K562 (cell line): ENCODE results near the gene RAVER2. TPM values are rescaled to one million over a fixed set of nuclear protein-coding genes. Genes with fewer than 3 reads are reported as not detected.

Experiments
- ATAC-seq: fragments of 200-7000 bp; cut with Tn5 transposase; 3 replicates; pipeline ENCODE4 v1.9.1; 2020; ENCODE audit warnings: moderate library complexity
- BruUV-seq: library from RNA; stranded (reverse); fragments of 400-500 nt; replicated peaks from 2 replicates; lab custom pipeline; 2021; lab: Mats Ljungman, UMichigan
- CTCF ChIA-PET: fragments of 300-600 bp; formaldehyde crosslinking; extraction: SDS; loops from one replicate; lab custom pipeline; 2021; ENCODE audit warnings: low intra/inter-chr PET ratio; lab: Yijun Ruan, JAX
- POLR2A ChIA-PET: fragments of 300-600, 350-650 bp; sonication (Branson Sonifier 250); formaldehyde crosslinking; extraction: SDS; loops from one replicate; lab custom pipeline; 2021; ENCODE audit warnings: antibody characterized with exemption, inconsistent platforms; lab: Yijun Ruan, JAX
- DNase-seq, 4 experiments: peaks; one replicate each; pipeline versions ENCODE4 v3.0.0 to v3.0.0-alpha.2; 2011 to 2018; ENCODE audit warnings: low spot score in 3 of 4, mixed read lengths in 3 of 4; ENCODE audit errors: extremely low read depth in 1 of 4
- FAIRE-seq: peaks from 2 replicates; lab custom pipeline; 2011; peaks lifted over from hg19 to GRCh38; lab: Jason Lieb, UNC
- H2AFZ ChIP-seq: 2 replicates; pipeline ENCODE4 v1.6.0; 2011; ENCODE audit warnings: low read depth, low read length, control low read depth, inconsistent platforms
- H3K27ac ChIP-seq: fragments of 200-600 bp; 3 replicates; pipeline ENCODE4 v1.8.0; 2011; ENCODE audit warnings: low read depth, mild to moderate bottlenecking, control low read depth, inconsistent platforms, low read length, moderate library complexity, mixed read lengths; ENCODE audit errors: extremely low read depth
- H3K27me3 ChIP-seq, 2 experiments: fragments of 300-600 bp in 1 of 2; 2 replicates in 1 of 2; 3 replicates in 1 of 2; pipeline versions ENCODE4 v1.6.0 to v1.8.0; 2011; ENCODE audit warnings: inconsistent platforms in 2 of 2, low read length in 2 of 2, mild to moderate bottlenecking in 1 of 2, mixed read lengths in 1 of 2, moderate library complexity in 1 of 2; ENCODE audit not compliant: control insufficient read depth in 2 of 2, insufficient read depth in 2 of 2
- H3K36me3 ChIP-seq: fragments of 300-600 bp; 3 replicates; pipeline ENCODE4 v1.8.0; 2011; ENCODE audit warnings: mild to moderate bottlenecking, low read length, inconsistent platforms; ENCODE audit not compliant: control insufficient read depth, insufficient read depth
- H3K4me1 ChIP-seq, 2 experiments: fragments of 200-600 bp in 1 of 2; replicated peaks in 1 of 2; 2 replicates in 1 of 2; 3 replicates in 1 of 2; pipeline versions ENCODE4 v1.5.1 to v1.8.0; 2011; ENCODE audit warnings: inconsistent platforms in 2 of 2, low read length in 2 of 2, mild to moderate bottlenecking in 1 of 2, mixed read lengths in 1 of 2, moderate library complexity in 1 of 2; ENCODE audit not compliant: control insufficient read depth in 2 of 2, insufficient read depth in 2 of 2
- H3K4me2 ChIP-seq: 2 replicates; pipeline ENCODE4 v1.6.1; 2011; ENCODE audit warnings: low read length, control low read depth, inconsistent platforms, mixed read lengths; ENCODE audit not compliant: insufficient read depth
- H3K4me3 ChIP-seq: fragments of 200-600 bp; sonication (generic), shearing (Covaris generic); 2 replicates; pipeline ENCODE4 v1.5.1; 2016; ENCODE audit warnings: control low read depth, inconsistent platforms
- H3K79me2 ChIP-seq: fragments of 200-600 bp; 3 replicates; pipeline ENCODE4 v1.8.0; 2011; ENCODE audit warnings: low read length, inconsistent platforms; ENCODE audit not compliant: control insufficient read depth, insufficient read depth
- H3K9ac ChIP-seq, 2 experiments: 2 replicates each; pipeline versions ENCODE4 v1.6.0 to v1.6.1; 2011; ENCODE audit warnings: low read depth in 2 of 2, low read length in 2 of 2, control low read depth in 1 of 2, inconsistent platforms in 1 of 2, mild to moderate bottlenecking in 1 of 2, mixed read lengths in 1 of 2; ENCODE audit not compliant: insufficient read depth in 1 of 2
- H3K9me1 ChIP-seq: one replicate; pipeline ENCODE4 v1.6.0; 2011; ENCODE audit warnings: inconsistent platforms, mild to moderate bottlenecking, low read length, moderate library complexity; ENCODE audit not compliant: control insufficient read depth, insufficient read depth
- H3K9me3 ChIP-seq: replicated peaks from 2 replicates; pipeline ENCODE4 v1.5.1; 2011; ENCODE audit warnings: low read depth, low read length, inconsistent platforms; ENCODE audit not compliant: control insufficient read depth, insufficient read depth
- H4K20me1 ChIP-seq: replicated peaks from 2 replicates; pipeline ENCODE4 v1.6.1; 2011; ENCODE audit warnings: low read length, inconsistent platforms, mixed read lengths; ENCODE audit not compliant: control insufficient read depth, insufficient read depth
- ASH1L ChIP-seq: fragments of 450-650 bp; IDR thresholded peaks from 2 replicates; pipeline ENCODE4 v1.6.1; 2018; ENCODE audit warnings: borderline replicate concordance, mild to moderate bottlenecking, low read depth; ENCODE audit not compliant: partially characterized antibody
- ATF6 ChIP-seq: sonication (generic); formaldehyde crosslinking; IDR thresholded peaks from 2 replicates; pipeline ENCODE4 v1.4.0; 2020; ENCODE audit warnings: mild to moderate bottlenecking, missing genetic modification reagents
- BRF1 ChIP-seq: IDR thresholded peaks from 3 replicates; pipeline ENCODE4 v1.6.1; 2011; ENCODE audit warnings: borderline replicate concordance, mild to moderate bottlenecking; ENCODE audit not compliant: insufficient read length; ENCODE audit errors: extremely low read depth
- CCNT2 ChIP-seq: IDR thresholded peaks from 2 replicates; pipeline ENCODE4 v1.6.1; 2011; ENCODE audit warnings: borderline replicate concordance, low read depth, mild to moderate bottlenecking, moderate library complexity, mixed read lengths, low read length; ENCODE audit not compliant: insufficient read length; ENCODE audit errors: extremely low read depth
- CLOCK ChIP-seq: fragments of 250-450 bp; sonication (Bioruptor Pico); IDR thresholded peaks from 2 replicates; pipeline ENCODE4 v1.4.0; 2020; ENCODE audit warnings: mild to moderate bottlenecking, moderate library complexity, borderline replicate concordance
- GTF2E2 ChIP-seq: fragments of 200-800 bp; sonication (Bioruptor generic); IDR thresholded peaks from 2 replicates; pipeline ENCODE4 v1.6.1; 2016; ENCODE audit warnings: missing genetic modification characterization, missing compliant biosample characterization
- HMGN3 ChIP-seq: IDR thresholded peaks from 2 replicates; pipeline ENCODE4 v1.6.1; 2011; ENCODE audit warnings: borderline replicate concordance, low read depth, mild to moderate bottlenecking, mixed read lengths, low read length; ENCODE audit not compliant: insufficient read length; ENCODE audit errors: extremely low read depth
- MBD2 ChIP-seq: sonication (generic); IDR thresholded peaks from 2 replicates; pipeline ENCODE4 v1.6.1; 2016; ENCODE audit warnings: low read depth, borderline replicate concordance
- PYGO2 ChIP-seq: fragments of 450-650 bp; IDR thresholded peaks from 2 replicates; pipeline ENCODE4 v1.6.1; 2016; ENCODE audit warnings: mild to moderate bottlenecking, missing genetic modification characterization, moderate library complexity, missing compliant biosample characterization
- RBFOX2 ChIP-seq: fragments of 200-400 bp; formaldehyde crosslinking; IDR thresholded peaks from 2 replicates; pipeline ENCODE4 v1.6.1; 2017; ENCODE audit warnings: low read depth, mild to moderate bottlenecking, low read length, moderate library complexity
- UBTF ChIP-seq, 2 experiments: IDR thresholded peaks; 2 replicates each; pipeline ENCODE4 v1.6.1; 2012; ENCODE audit warnings: improper control_type of control experiment in 2 of 2, low read depth in 2 of 2, low read length in 2 of 2, borderline replicate concordance in 1 of 2
- ZBTB7A ChIP-seq: IDR thresholded peaks from 2 replicates; pipeline ENCODE4 v1.6.1; 2011; ENCODE audit warnings: low read depth, mild to moderate bottlenecking, low read length, moderate library complexity, borderline replicate concordance; ENCODE audit not compliant: control insufficient read depth
- ZNF217 ChIP-seq: sonication (generic); formaldehyde crosslinking; IDR thresholded peaks from 2 replicates; pipeline ENCODE4 v1.8.0; 2022; ENCODE audit warnings: mild to moderate bottlenecking, missing genetic modification reagents
- WGBS: fragments of 100-300 bp; shearing (Covaris generic); methylation state at CpG from one replicate; pipeline ENCODE4 v1.1.6; 2016; ENCODE audit warnings: low coverage, mixed read lengths; ENCODE audit not compliant: insufficient coverage; ENCODE audit errors: missing lambda C conversion rate; 5-methylcytosine and 5-hydroxymethylcytosine counted together
- in situ Hi-C: fragments of 300-500 bp; cut with MboI; formaldehyde crosslinking; loops from 4 replicates; pipeline ENCODE4 v1.15.0; 2018; ENCODE audit warnings: inconsistent platforms, mixed read lengths
- intact Hi-C: fragments of 100-400 bp; cut with micrococcal nuclease; formaldehyde crosslinking; loops from 2 replicates; pipeline ENCODE4 v1.14.2; 2022
- polyA plus RNA-seq, 8 experiments: library from polyadenylated mRNA; depleted of rRNA in 4 of 8; stranded (reverse) in 5 of 8; unstranded in 3 of 8; fragments of >200 nt; fragmentation: Nextera tagmentation in 2 of 8; fragmentation: Illumina TruSeq in 1 of 8; extraction: Ambion mirVana in 2 of 8; extraction: Trizol in 1 of 8; gene quantifications; 2 replicates each; pipeline versions ENCODE4 v1.2.1 to v1.2.3, GENCODE V29; 2011 to 2014; ENCODE audit warnings: inconsistent platforms in 1 of 8, missing spikeins in 1 of 8
- total RNA-seq, 7 experiments: library from RNA; depleted of rRNA in 6 of 7; stranded (reverse); fragments of >200 nt in 6 of 7; fragmentation: Illumina TruSeq in 2 of 7; extraction: Trizol in 2 of 7; gene quantifications; 2 replicates each; pipeline versions ENCODE4 v1.2.1 to v1.2.3, GENCODE V29; 2011 to 2021; ENCODE audit warnings: low replicate concordance in 1 of 7

Gene RAVER2
- total and polyA plus RNA-seq, 9 of the 15 experiments (the other 6 are each of a cell fraction or from before 2014, with no cell fraction given): 1.8 to 6.1 (median 4.4) TPM

GRCh38 chr1:64715186-64715585 lies 29.7 kb upstream of the RAVER2 start (continued):
- no peak for TF ChIP-seq ATF6 (CRISPR knock-in tag)
- TF ChIP-seq RBFOX2: no peak
- no peak for TF ChIP-seq BRF1
- no peak for TF ChIP-seq HMGN3

- no TSS peak for BruUV-seq
- DNase-seq (no peak), FAIRE-seq (no peak), ATAC-seq (no peak)
- Histone ChIP-seq H3K9ac (no peak overlapping the region), H3K79me2 (no peaks in the 10 kb centered on the region), H3K36me3 (no peaks in the 10 kb centered on the region), H3K27me3 (no peaks in the 10 kb centered on the region), H2AFZ (no peak overlapping the region), H3K4me2 (no peak overlapping the region), H3K9me1 (no peaks in the 10 kb centered on the region), H4K20me1 (no peaks in the 10 kb centered on the region), H3K4me3 (no peak overlapping the region), H3K27ac (no peak overlapping the region), H3K9me3 (no peaks in the 10 kb centered on the region), H3K4me1 (no peaks in the 10 kb centered on the region)
- CTCF ChIA-PET: no interaction called here
- WGBS: 0% methylated on average over 2 of the region's 2 CpGs
- intact Hi-C loops: no loop called here
- in situ Hi-C loops: no loop called here
- POLR2A ChIA-PET: no interaction called here
- TF ChIP-seq MBD2: no peak
- TF ChIP-seq CLOCK (CRISPR knock-in tag): no peak
- no peak for TF ChIP-seq CCNT2
- no peak for TF ChIP-seq ZNF217 (CRISPR knock-in tag)
- TF ChIP-seq UBTF (IDR thresholded peaks at IDR 0.05; ENCODE audit: borderline replicate concordance in 1 of 2, low read depth in 2 of 2, low read length in 2 of 2): no peak
- no peak for TF ChIP-seq ASH1L
- TF ChIP-seq PYGO2 (tag): no peak
- no peak for TF ChIP-seq ZBTB7A
- TF ChIP-seq GTF2E2 (tag): no peak
Measured at GRCh38 chr1:64721135-64721534, 23.7 kb upstream of the RAVER2 start.
